Spinal cord (tissue), 4 donors: ENCODE data around the gene ODAD2. TPM values are rescaled to one million over a fixed set of nuclear protein-coding genes. Genes with fewer than 3 reads are reported as not detected.

Source experiments
- polyA plus RNA-seq, 2 donors: library from polyadenylated mRNA; unstranded; fragments of 120-200 nt; gene quantifications; one replicate each; pipeline ENCODE4 v1.2.1, GENCODE V29; 2013; ENCODE audit not compliant: insufficient read length in 2 of 2
- small RNA-seq: library from RNA; depleted of rRNA; stranded (forward); fragments of <200 nt; gene quantifications from one replicate; pipeline ENCODE3, GENCODE V24; 2014; ENCODE audit warnings: low replicate concordance
- total RNA-seq, 2 donors: library from RNA; depleted of rRNA in 1 of 2; stranded (reverse); fragments of 120-200 nt in 1 of 2; fragments of >200 nt in 1 of 2; gene quantifications; one replicate each; pipeline versions ENCODE4 v1.2.3 to v1.2.4, GENCODE V29; 2013 to 2014

Gene ODAD2
- total and polyA plus RNA-seq, 4 donors = 3.9 to 7.0 (median 5.7) TPM

Small RNA genes lying within 50 kb of the gene (small RNA-seq; reads per million reads assigned to genes)
- gene MRPS21P5 (not detected), gene RN7SKP132 (not detected)
